Occipital lobe (tissue), 2 donors: ENCODE results near the gene WDR82. TPM values are rescaled to one million over a fixed set of nuclear protein-coding genes. Genes with fewer than 3 reads are reported as not detected.
A peak's percentile ranks its signal among the peaks of the same experiment; 100 is the strongest.

ENCODE experiments used
- DNase-seq: peaks from one replicate; lab custom pipeline; 2025; lab: John Stamatoyannopoulos, UW
- total RNA-seq: library from RNA; depleted of rRNA; stranded (reverse); fragments of >200 nt; gene quantifications from one replicate; pipeline ENCODE4 v1.2.3, GENCODE V29; 2014

Gene WDR82, protein sequence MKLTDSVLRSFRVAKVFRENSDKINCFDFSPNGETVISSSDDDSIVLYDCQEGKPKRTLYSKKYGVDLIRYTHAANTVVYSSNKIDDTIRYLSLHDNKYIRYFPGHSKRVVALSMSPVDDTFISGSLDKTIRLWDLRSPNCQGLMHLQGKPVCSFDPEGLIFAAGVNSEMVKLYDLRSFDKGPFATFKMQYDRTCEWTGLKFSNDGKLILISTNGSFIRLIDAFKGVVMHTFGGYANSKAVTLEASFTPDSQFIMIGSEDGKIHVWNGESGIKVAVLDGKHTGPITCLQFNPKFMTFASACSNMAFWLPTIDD
- 158 TPM for total RNA-seq

DNA sequence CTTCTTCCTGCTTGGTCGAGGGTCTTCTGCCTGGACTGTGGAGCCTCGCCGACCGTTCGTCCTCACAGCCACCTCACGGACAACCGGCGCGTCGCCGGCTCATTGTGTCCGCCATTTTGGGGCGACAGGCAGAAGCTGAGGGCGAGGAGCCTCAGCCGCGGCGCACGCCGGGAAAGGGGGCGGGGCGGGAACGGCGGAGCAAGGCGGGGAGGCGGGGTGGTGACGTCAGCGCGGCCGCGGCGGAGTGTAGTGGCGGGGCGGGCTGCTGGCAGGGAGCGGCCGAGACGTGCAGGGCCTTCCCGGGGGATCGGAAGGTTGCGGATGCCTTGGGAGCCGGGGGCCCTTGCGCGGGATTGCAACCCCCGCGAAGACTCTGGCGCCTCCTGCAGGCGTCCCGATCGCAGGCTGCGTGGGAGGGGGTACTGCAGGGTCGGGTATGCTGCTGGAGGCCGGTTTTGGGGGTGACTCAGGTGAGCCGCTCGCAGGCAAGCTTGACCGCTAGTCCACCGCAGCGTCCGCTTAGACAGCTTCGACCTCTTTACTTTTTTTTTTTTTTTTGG, at the start of gene WDR82:
WDR82 (minus strand) TSS at position 140 of the 560 bp plus-strand sequence. CDS start 288 bp downstream, outside the sequence.
- peak; percentile 91 for DNase-seq

GRCh38 chr3:52327486-52328290, 49.2 kb upstream of the WDR82 start:
- DNase-seq, result no peak

GRCh38 chr3:52326976-52327375, 48.5 kb upstream of the WDR82 start:
- no peak for DNase-seq

GRCh38 chr3:52325686-52326085, 47.2 kb upstream of the WDR82 start:
- DNase-seq, result no peak

GRCh38 chr3:52324676-52325075, 46.2 kb upstream of the WDR82 start:
- DNase-seq, result no peak

- DNase-seq, result no peak
These were observed 45.3 kb upstream of the WDR82 start for GRCh38 chr3:52323526-52324295.

DNA sequence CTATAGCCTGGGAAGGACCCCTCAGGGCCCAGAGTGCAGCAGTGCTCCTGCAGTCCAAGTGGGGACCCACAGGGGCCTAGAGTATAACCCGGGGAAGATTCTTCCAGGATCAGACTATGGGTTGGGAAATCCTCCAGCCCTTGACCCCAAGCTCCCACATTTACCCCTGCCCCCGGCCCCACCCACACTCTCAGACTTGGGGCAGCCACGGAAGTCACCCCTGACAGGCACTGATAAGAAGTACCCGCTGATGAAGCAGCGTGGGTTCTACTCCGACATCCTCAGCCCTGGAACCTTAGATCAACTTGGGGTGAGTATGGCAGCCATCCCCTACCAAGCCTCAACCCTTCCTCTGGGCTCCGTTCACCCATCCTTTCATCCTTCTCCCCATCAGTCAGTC, 44.0 kb upstream of the WDR82 start:
- no peak for DNase-seq

GRCh38 chr3:52321481-52321880, 43.0 kb upstream of the WDR82 start:
- DNase-seq, result no peak

GRCh38 chr3:52319921-52320595, 41.6 kb upstream of the WDR82 start:
- DNase-seq, result no peak

GRCh38 chr3:52318186-52318816, 39.9 kb upstream of the WDR82 start:
- DNase-seq, result no peak

DNA sequence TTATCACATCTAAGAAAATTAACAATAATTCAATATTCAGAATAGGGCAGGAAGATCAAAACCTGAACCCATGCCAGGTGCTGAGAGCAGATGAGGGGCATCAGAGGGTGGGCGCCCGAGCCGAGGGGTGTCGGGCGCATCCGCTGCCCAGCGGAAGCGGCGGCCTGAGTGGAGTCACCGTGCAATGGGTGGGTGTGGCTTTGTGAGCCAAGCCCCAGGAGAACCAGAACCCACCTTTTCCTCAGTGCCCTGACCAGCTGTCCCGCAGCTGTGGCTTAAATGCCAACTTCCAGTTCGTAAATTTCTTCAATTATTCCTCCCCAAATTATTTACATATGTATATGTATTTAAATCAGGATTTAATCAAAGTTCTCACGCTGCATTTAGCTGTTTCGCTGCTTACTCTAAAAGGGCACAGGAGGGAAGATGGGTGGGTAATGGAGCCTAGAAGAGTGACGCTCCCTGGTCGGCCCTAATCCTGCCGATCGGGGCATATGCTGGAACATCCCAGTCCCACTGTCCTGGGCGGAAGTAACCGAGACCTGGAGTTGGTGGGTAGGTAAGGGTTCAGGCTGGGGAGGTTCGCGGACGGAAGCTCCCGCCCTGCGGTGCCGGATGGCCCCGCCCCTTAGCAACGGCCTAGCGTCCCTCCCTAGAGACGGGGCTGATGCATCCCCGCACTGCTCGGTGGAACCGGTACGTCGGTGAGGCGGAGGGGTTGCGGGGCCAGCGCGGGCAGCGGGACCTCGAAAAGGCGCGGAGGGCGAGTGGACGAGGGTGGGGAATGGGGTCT, 39.0 kb upstream of the WDR82 start:
- DNase-seq, result no peak

DNA sequence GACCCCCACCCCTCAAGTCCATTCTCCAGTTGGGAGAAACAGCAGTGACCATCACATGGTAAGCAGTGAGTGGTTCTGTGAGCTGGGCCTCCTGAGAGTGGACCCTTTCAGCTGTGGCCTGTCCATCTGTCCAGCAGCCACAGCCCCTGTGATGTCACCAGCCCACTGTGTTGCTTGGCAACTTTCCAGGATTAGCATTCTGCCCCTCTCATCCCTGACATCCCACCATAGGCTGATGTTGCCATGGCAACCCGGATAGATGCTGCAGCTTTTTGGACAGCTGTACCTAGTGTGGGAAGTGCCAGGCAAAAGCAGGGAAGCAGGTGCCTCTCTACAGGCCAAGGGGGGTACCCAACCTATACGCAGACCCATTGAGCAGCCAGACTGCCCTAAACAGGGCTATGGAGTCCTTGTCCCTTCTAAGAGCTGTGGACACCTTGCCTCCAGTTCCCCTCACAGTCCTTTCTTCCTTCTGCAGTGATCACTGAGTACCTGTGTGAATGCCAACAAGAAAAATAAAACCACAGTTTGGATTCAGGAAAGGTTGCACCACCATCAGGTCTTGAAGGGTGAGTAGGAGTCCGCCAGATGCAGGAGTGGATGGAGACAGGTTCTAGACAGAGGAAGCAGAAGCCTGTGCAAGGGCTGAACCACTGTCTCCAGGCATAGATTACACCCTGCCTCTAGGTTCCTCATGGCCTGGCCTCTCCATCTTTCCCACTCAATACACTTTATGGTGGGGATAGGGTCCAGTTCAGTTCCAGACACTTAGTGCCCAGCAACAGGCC, 37.7 kb upstream of the WDR82 start, which contains the start of gene DNAH1:
DNAH1 (plus strand) TSS at position 343 of the 788 bp plus-strand sequence. CDS start 6,124 bp downstream, outside the sequence.
- no peak for DNase-seq

DNA sequence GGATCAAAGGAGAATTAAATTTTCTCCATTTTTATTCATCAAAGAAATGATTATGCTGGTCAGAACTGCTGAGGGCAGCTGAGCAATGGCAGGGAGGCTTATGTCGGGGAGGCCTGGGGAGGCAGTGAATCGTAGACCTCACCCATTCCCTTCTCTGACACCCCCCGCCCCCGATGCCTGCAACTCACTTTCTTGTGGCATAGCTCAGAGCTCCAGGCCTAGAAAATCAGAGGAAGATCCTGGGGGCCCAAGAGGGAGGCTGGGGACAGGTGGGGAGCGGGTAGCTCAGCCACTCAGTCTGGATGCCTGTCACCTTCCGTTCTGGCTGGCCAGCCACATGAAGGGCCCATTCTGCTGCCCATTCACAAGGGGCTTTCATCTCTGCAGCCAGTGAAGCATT, 36.6 kb upstream of the WDR82 start:
- no peak for DNase-seq

DNA sequence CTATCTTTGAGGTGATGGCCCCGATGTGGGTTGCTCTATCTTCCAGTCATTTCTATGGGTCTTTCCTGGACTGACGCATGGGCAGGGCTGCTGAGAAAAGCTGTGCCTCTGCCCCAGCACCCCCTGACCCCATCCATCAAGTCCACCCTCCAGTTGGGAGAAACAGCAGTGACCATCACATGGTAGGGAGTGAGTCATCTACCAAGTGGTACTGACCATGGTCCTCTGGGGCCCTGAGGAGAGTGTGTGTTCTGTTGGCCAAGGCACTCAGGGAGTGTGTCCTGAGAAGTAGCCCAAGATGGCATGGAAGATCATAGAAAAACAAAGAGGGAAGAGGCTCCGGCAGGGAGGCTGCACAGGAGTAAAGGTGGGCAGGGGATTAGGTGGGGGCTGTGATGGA, 36.0 kb upstream of the WDR82 start:
- no peak for DNase-seq

GRCh38 chr3:52313774-52314188, 35.3 kb upstream of the WDR82 start:
- DNase-seq, result no peak

DNA sequence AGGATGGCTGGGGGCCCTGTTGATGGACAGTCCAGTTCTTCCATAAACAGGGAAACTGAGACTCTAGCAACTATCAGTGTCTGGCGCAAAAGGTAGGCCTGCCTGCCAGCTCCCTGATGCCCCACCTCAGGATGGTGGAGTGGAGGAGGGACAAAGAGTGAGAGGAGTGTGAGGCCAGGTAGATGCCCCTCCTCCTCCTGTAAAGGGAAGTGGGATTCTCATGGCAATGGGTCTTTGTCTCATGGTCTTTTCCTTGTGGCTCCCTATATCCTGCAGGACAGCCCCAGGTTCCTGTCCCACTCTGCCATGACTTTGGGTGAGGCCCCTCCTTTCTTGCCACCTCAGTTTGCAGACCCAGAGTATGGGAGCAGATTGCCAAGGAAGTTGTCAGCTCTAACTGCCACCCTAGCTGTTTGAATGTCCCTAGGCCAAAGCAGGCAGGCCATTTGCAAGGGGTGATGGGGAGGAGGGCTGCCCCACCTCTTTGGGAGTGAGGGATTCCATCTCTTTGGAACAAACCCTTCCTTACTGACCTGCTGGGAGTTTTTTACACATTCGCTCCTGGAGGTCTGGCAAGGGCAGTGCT, 34.8 kb upstream of the WDR82 start:
- no peak for DNase-seq

DNA sequence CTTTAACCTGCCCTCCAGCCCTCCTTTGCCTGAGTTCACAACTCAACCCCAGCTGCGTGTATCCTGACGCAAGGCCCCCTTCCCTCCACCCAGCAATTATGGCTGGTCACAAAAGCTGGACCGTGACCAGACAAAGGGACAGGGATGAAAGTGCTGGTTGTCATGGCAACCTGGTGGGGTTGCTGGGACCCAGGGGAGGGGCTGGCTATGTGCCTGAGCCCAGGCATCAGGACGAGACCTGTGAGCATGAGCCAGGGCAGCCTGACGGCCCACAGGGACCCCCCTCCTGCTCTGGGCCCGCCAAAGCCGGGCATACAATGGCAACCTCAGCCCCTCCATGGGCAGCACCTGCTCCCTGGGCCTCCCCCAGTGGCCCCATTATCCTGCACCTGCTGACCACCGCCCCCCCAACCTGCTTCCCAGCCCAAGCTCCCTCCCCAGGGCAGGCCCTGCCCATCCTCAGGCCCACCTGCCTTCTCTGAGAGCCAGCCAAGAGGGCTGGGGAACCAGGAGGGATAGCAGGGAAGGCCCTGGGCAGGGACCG, 33.2 kb upstream of the WDR82 start:
- no peak for DNase-seq
